Ovary (tissue), 1 donor: ENCODE data around the gene GDE1.

Source experiments
- EP300 ChIP-seq: sonication (generic); formaldehyde crosslinking; IDR thresholded peaks from one replicate; pipeline ENCODE4 v1.6.1; 2017; ENCODE audit warnings: antibody characterized with exemption
- POLR2A ChIP-seq: fragments of 450-650 bp; IDR thresholded peaks from one replicate; pipeline ENCODE4 v1.6.1; 2017; ENCODE audit warnings: antibody characterized with exemption, mild to moderate bottlenecking, moderate library complexity

DNA sequence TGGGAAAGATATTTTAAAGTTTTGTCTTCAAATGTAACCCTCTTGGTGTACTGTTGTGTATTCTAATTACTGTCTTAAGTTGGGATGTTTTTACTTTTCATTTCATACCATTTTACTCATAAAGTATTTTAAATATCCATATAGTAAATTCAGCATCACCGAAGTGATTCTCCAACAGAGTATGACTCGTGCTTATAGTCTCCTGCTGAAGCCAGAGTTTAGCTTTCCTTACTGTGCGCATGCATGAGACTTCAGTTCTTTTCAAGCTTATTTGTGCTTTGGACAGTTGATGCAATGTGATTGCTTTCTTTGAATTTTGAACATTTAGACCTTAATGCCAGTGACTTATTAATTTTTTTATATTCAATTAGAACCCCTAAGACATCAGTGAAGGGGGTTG lies 26.2 kb upstream of the GDE1 start:
- TF ChIP-seq POLR2A (no peak), EP300 (no peak)
